KMS-11 (cell line): ENCODE measurements around the gene SLC25A13.

ENCODE experiments used
- H2AFZ ChIP-seq: fragments of 200-600 bp; sonication (generic); 2 replicates; pipeline ENCODE4 v1.6.1; 2016; ENCODE audit warnings: antibody characterized with exemption, mixed run types, low read depth
- H3K27ac ChIP-seq: fragments of 200-600 bp; sonication (generic); 2 replicates; pipeline ENCODE4 v1.6.1; 2016; ENCODE audit warnings: mild to moderate bottlenecking, mixed run types
- H3K27me3 ChIP-seq: fragments of 200-600 bp; sonication (generic); 2 replicates; pipeline ENCODE4 v1.6.1; 2017; ENCODE audit warnings: mild to moderate bottlenecking, low read depth, mixed run types, moderate library complexity; ENCODE audit not compliant: insufficient read depth
- H3K36me3 ChIP-seq: fragments of 200-600 bp; sonication (generic); 2 replicates; pipeline ENCODE4 v1.6.1; 2017; ENCODE audit warnings: mild to moderate bottlenecking, mixed run types; ENCODE audit not compliant: insufficient read depth
- H3K4me1 ChIP-seq: fragments of 200-600 bp; sonication (generic); 2 replicates; pipeline ENCODE4 v1.6.1; 2016; ENCODE audit warnings: mild to moderate bottlenecking, low read depth, mixed run types; ENCODE audit not compliant: poor library complexity, severe bottlenecking
- H3K4me2 ChIP-seq: fragments of 200-600 bp; sonication (generic); 2 replicates; pipeline ENCODE4 v1.7.0; 2016; ENCODE audit warnings: mild to moderate bottlenecking, mixed run types
- H3K4me3 ChIP-seq: fragments of 200-600 bp; sonication (generic); IDR thresholded peaks from 2 replicates; pipeline ENCODE4 v1.6.1; 2017; ENCODE audit warnings: low read depth, low read length, mixed read lengths; ENCODE audit not compliant: insufficient read depth
- H3K79me2 ChIP-seq: fragments of 200-600 bp; sonication (generic); 2 replicates; pipeline ENCODE4 v1.6.1; 2016; ENCODE audit warnings: low read depth, mixed run types; ENCODE audit not compliant: insufficient read depth
- H3K9ac ChIP-seq: fragments of 200-600 bp; sonication (generic); 2 replicates; pipeline ENCODE4 v1.6.1; 2016; ENCODE audit warnings: mild to moderate bottlenecking, mixed run types
- H4K20me1 ChIP-seq: fragments of 200-600 bp; sonication (generic); 2 replicates; pipeline ENCODE4 v1.6.1; 2016; ENCODE audit warnings: mild to moderate bottlenecking, mixed run types; ENCODE audit not compliant: insufficient read depth
- CTCF ChIP-seq: fragments of 200-600 bp; sonication (generic); conservative IDR thresholded peaks from 2 replicates; pipeline ENCODE4 v1.6.1; 2017; ENCODE audit warnings: low read depth, mild to moderate bottlenecking, antibody characterized with exemption, low read length, moderate library complexity, mixed read lengths

Gene SLC25A13

GRCh38 chr7:96346293-96346953, 24.5 kb upstream of the SLC25A13 start:
- Histone ChIP-seq H3K4me1 (no peaks in the 10 kb centered on the region), H4K20me1 (no peaks in the 10 kb centered on the region), H3K36me3 (no peaks in the 10 kb centered on the region), H3K27ac (no peak overlapping the region), H3K79me2 (no peaks in the 10 kb centered on the region), H3K4me2 (no peak overlapping the region), H3K9ac (no peak overlapping the region), H3K27me3 (no peaks in the 10 kb centered on the region), H3K4me3 (no peak overlapping the region), H2AFZ (no peak overlapping the region)
- no peak for TF ChIP-seq CTCF

- no peaks in the 10 kb centered on the region for H4K20me1 ChIP-seq
- H3K27me3 ChIP-seq, result no peaks in the 10 kb centered on the region
- no peak overlapping the region for H2AFZ ChIP-seq
- H3K9ac ChIP-seq, result no peak overlapping the region
- H3K79me2 ChIP-seq, result no peaks in the 10 kb centered on the region
- no peaks in the 10 kb centered on the region for H3K36me3 ChIP-seq
- H3K27ac ChIP-seq, result no peak overlapping the region
- no peak overlapping the region for H3K4me3 ChIP-seq
- TF ChIP-seq CTCF, result no peak
- H3K4me1 ChIP-seq, result no peaks in the 10 kb centered on the region
- no peak overlapping the region for H3K4me2 ChIP-seq
These were observed 22.3 kb upstream of the SLC25A13 start for GRCh38 chr7:96344236-96344635.

GRCh38 chr7:96342049-96342448, 20.2 kb upstream of the SLC25A13 start:
- Histone ChIP-seq H3K36me3 (no peaks in the 10 kb centered on the region), H3K27me3 (no peaks in the 10 kb centered on the region), H3K4me1 (no peaks in the 10 kb centered on the region), H3K27ac (no peak overlapping the region), H2AFZ (no peak overlapping the region), H3K9ac (no peak overlapping the region), H4K20me1 (no peaks in the 10 kb centered on the region), H3K79me2 (no peaks in the 10 kb centered on the region), H3K4me2 (no peak overlapping the region), H3K4me3 (no peak overlapping the region)
- TF ChIP-seq CTCF, result no peak

- no peak for TF ChIP-seq CTCF
- Histone ChIP-seq H3K79me2 (no peaks in the 10 kb centered on the region), H3K4me1 (no peaks in the 10 kb centered on the region), H3K27me3 (no peaks in the 10 kb centered on the region), H3K4me2 (no peak overlapping the region), H3K4me3 (no peak overlapping the region), H3K9ac (no peak overlapping the region), H4K20me1 (no peaks in the 10 kb centered on the region), H3K36me3 (no peaks in the 10 kb centered on the region), H2AFZ (no peak overlapping the region), H3K27ac (no peak overlapping the region)
These were observed 15.6 kb upstream of the SLC25A13 start for GRCh38 chr7:96337519-96337918.
